Putamen (tissue), 1 donor: ENCODE results near the gene SLC4A3.

Experiments used
- DNase-seq: peaks from one replicate; pipeline ENCODE4 v3.0.0-alpha.2; 2016; ENCODE audit warnings: low spot score

The SLC4A3 gene

GRCh38 chr2:219627103-219628100 lies at the start of gene SLC4A3:
SLC4A3 (plus strand) TSS chr2:219627630; CDS start chr2:219627993, 363 bp downstream.
- DNase-seq = no peak

- no peak for DNase-seq
Observed at GRCh38 chr2:219578811-219579613, 48.4 kb upstream of the SLC4A3 start.

DNA sequence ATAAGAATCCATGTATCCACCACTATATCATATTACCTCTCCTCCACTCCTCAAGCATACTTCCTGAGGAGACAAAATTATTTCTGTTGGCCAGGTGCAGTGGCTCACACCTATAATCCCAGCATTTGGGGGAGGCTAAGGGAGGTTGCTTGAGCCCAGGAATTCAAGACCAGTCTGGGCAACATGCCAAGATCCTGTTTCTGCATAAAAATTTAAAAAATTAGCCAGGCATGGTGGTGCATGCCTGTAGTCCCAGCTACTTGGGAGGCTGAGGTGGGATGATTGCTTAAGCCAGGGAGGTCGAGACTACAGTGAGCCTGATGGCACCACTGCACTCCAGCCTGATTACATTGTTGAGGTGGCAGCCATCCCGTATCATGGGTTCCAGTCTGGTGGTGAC lies 46.1 kb upstream of the SLC4A3 start:
- DNase-seq = no peak

GRCh38 chr2:219591091-219591490 lies 36.3 kb upstream of the SLC4A3 start:
- DNase-seq = no peak

DNA sequence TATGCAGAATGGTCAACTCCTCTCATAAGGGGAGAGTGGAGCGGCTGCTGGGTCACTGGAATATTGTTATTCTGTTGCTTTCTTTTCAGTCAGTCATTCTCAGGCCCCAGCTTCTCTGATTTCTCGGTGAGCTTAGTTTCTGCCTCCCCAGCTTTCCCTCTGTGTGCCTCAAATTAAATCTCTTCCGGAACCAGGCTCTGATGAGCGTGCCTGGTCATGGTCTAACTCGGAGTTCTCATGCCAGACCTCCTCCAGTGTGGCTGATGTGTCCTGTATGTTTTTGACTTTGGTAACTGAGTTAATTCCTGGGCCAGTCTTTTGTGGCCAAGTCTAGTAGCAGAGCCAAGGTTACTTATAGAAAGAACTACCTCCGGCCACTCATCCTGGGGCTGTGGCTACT lies 34.7 kb upstream of the SLC4A3 start:
- DNase-seq = no peak

DNA sequence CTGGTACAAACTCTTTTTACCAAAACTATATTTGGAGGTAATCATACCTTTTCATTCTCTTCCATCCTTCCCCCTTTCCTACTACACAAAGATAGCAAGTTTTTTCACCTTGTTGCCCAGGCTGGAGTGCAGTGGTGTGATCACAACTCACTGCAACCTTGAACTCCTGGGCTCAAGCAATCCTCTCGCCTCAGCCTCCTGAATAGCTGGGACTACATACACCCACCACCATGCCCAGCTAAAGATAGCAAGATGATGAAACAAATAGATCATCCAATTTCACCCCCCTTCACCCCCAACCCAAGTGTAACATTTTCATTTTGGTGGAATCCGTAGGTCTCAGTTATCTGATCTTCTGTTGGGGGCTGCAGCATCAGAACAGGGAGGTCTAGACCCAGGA lies 34.3 kb upstream of the SLC4A3 start:
- DNase-seq = no peak

- DNase-seq = no peak
Observed at GRCh38 chr2:219595256-219595655, 32.2 kb upstream of the SLC4A3 start.

GRCh38 chr2:219596954-219597551 lies 30.4 kb upstream of the SLC4A3 start:
- no peak for DNase-seq

GRCh38 chr2:219597552-219598307 lies 29.7 kb upstream of the SLC4A3 start, which contains the start of gene STK11IP:
STK11IP (plus strand) TSS chr2:219597857; CDS start chr2:219598120, 263 bp downstream.
- DNase-seq = peak; percentile 96

GRCh38 chr2:219598308-219599078 lies 28.9 kb upstream of the SLC4A3 start:
- DNase-seq = no peak

GRCh38 chr2:219603771-219604170 lies 23.7 kb upstream of the SLC4A3 start:
- DNase-seq = no peak

GRCh38 chr2:219605607-219605954 lies 21.8 kb upstream of the SLC4A3 start:
- DNase-seq = no peak

GRCh38 chr2:219607931-219608330 lies 19.5 kb upstream of the SLC4A3 start:
- DNase-seq = no peak

- no peak for DNase-seq
Observed at GRCh38 chr2:219608399-219608964, 18.9 kb upstream of the SLC4A3 start.

- DNase-seq = no peak
Observed at GRCh38 chr2:219609149-219609750, 18.2 kb upstream of the SLC4A3 start.

- DNase-seq = no peak
Observed at GRCh38 chr2:219611306-219611705, 16.1 kb upstream of the SLC4A3 start.

GRCh38 chr2:219611866-219612576 lies 15.4 kb upstream of the SLC4A3 start:
- DNase-seq = no peak

- DNase-seq = no peak
Observed at GRCh38 chr2:219612577-219613286, 14.7 kb upstream of the SLC4A3 start.
